NCI-H128 (cell line): ENCODE measurements around the gene FBXW2.
"Not testable (repeated sequence)": the region's sequence is repeated elsewhere in the genome, so short reads cannot be mapped to it uniquely, and the experiment has no call there.

Source experiments
- DNase-seq: peaks from one replicate; lab custom pipeline; 2025; ENCODE audit not compliant: unreplicated experiment; lab: John Stamatoyannopoulos, UW

Gene FBXW2

DNA sequence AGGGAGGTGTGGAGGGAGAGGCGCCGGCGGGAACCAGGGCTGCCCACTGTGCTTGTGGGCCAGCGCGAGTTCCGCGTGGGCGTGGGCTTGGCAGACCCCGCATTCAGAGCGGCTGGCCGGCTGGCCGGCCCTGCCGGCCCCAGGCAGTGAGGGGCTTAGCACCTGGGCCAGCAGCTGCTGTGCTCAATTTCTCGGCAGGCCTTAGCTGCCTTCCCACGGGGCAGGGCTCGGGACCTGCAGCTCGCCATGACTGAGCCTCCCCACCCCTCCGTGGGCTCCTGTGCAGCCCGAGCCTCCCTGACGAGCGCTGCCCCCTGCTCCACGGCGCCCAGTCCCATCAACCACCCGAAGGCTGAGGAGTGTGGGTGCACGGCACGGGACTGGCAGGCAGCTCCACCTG is 46.9 kb downstream of the FBXW2 start:
- not testable (repeated sequence) for DNase-seq

DNA sequence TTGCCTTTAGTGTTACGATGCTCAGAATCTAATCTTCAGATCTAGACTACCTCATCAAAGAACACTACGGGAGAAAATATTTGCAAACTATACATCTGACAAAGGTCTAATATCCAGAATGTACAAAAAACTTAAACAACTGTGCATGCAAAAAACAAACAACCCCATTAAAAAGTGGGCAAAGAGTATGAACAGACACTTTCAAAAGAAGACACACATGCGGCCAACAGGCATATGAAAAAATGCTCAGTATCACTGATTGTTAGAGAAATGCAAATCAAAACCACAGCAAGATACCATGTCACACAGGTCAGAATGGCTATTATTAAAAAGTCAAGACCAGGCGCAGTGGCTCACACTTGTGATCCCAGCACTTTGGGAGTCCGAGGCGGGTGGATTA is 47.9 kb downstream of the FBXW2 start:
- no peak for DNase-seq

DNA sequence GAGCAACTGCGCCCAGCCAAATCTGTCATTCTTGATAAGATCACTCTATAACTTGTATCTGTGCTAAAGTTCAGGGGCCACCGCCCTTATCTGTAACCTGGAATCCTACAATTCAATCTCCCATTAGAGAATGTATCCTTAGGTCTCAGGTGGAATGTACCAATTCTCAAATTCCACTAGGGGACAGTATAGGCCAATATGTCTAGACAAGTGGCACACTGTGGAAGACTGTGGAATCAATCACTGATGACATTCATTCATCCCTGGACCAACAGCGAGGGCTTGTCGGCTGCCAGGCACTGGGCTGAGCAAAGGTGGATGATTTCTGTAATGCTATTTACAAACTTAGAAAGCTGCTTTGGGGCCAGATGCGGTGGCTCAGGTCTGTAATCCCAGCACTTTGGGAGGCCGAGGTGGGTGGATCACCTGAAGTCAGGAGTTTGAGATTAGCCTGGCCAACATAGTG is 50.2 kb downstream of the FBXW2 start:
- DNase-seq = no peak

DNA sequence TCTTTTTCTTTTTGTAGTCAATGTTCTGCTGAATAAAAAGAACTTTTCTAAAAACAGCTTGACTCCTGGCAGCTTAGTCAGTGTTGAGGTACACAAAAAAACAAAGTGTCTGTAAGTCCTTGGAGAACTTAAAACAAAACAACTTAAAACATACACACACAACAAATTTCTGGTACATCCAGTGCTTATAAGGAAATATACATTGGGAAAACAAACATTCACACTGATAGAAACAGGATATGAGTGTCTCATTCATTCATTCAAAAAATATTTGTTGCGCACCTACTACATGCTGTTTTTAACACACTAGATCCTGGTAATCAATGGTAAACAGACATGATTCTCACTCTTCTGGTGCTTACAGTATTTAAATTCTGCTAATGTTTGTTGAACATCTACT is 51.5 kb downstream of the FBXW2 start:
- DNase-seq = no peak

DNA sequence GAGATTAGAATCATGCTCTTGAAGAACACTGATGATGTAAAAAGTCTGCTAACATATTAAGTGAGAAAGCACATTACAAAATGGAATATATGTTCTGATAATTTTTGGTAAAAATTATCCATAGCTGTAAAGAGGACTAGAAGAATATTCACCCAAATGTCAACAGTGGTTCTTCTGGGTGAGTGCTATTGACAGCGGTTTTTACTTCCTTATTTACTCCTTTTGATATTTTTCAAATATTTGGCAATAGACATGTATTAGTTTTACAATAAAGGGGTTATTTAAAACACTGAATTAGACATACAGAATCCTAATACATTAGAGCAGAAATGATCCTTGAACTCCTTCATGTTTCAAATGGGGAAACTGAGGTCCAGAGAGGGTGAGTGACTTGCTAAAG is 52.0 kb downstream of the FBXW2 start:
- no peak for DNase-seq

DNA sequence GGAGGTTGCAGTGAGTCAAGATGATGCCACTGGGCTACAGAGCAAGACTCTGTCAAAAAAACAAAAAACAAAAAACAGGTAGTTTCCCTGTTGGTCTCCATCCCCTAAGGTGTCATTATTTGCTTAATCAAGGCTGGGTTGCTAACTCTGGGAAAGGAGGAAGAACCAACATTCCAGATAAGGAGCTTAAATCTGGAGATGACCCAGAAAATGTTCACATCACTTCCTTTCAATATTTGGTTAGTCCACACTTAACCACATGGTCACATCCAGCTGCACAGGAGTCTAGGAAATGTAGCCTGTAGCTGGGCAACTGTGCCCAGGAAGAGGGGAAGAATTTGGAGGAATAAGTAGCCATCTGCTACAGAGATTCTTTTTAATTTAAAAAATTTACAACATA is 53.1 kb downstream of the FBXW2 start:
- DNase-seq = no peak

DNA sequence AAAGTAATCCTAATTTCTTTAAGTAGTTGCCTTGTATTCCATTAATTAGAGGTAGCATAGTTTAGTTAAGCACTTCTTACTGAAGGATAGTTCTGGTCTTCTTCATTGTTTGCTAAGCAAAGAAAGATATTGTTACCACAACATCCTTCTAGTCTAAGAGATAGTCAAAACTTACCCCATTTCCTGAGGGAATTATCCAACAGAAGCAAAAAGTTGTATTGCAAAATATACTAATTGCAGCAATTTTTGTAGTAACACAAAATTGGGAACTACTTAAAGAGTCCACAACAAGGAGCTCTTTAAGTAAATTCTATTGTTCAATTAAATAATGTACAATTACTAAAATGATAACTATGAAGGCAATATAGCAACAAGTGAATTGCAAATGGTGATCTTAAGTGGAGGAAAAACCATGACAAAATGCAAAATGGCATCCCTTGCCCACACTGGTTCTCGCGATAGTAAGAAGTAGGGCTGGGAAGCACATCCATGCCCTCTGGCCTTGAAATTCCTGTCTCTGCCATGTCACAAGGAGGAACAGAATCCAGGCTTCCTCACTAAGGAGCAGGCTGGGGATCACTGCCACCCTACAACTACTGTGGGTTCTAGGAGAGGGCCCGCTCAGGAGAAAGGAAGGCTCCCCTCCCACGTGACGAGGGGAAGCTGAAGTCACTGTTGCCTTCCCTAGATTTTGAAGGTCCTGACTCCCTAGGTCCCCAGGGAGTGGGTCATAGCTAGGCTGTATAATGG is 55.6 kb downstream of the FBXW2 start:
- DNase-seq = no peak

DNA sequence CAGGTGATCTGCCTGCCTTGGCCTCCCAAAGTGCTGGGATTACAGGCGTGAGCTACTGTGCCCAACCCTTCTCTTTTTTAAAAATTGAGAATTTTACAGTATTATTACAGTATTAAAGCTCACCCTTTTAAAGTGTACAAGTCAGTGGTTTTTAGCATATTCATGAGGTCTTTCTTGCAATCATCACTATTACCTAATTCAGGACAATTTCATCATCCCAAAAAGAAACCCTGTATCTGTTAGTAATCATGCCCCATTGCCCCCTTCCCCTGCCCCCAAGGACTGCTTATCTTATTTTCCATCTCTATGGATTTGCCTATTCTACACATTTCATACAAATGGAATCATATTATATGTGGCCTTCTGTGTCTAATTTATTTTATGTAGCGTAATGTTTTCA is 56.3 kb downstream of the FBXW2 start:
- no peak for DNase-seq

DNA sequence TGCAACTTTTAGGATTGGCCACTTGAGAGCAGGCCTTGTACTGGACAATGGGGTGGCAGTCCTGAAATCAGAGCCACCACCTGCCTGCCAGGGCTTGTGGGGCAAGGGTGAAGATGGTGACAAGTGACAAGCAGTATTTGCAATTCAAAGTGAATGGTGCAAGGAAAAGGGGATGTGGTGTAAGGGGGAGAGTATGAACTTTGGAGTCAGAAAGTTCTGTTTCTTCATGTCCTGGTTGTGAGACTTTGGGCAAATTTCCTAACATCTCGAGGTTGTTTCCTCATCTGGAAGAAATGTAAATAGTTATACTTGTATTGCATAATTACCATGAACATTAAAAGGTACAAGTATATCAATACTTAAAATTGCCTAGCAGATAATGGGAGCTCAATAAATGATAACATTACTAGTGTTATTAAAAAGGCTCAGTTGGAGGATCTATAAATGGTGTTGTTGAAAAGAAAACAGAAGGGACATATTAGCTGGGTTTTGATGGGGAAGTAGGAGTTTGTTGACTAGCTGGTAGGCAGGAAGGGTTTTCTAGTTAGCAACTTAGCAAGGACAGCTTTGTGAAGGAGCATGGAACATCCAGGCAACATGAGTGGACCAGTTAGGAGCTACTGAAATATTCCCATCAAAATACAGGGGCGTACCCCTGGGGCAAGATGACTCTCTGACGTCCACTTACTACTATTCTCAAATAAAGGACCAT is 57.6 kb downstream of the FBXW2 start:
- DNase-seq = no peak

DNA sequence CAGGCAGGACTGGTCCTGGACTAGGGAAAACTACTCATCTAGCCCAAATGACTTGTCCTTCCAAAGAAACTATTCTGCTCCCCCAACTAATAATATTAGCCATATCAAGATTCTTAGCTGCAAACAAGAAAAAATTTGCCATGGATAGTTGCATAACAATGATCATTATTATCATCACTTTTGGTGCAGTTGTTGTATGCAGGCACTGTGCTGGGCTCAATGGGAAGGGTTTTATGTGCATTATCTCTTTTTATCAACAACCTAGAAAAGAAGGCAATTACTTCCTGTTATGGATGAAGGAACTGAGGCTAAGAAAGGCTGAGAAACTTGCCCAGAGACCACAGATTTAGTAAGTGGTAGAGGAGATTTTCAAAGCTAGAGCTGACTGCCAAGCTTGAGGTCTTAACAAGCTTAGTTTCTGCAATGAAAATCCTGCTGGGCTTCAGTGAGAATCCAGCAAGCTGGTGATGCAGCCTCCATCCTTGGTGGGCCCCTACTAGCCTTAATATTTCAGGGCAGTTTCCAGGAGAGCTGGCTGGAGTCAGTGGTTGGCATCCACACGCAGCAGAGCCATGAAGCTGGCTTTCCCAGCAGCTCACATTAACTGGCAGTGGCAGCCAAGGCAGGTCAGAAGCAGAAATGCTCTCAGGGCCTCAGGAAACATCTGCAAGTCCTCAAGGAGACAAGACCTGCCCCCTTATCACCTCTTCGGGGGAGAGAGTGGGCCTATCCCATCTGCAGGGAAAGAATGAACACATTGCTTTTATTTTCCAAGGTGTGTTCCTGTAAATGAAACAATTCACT is 58.4 kb downstream of the FBXW2 start:
- no peak for DNase-seq

DNA sequence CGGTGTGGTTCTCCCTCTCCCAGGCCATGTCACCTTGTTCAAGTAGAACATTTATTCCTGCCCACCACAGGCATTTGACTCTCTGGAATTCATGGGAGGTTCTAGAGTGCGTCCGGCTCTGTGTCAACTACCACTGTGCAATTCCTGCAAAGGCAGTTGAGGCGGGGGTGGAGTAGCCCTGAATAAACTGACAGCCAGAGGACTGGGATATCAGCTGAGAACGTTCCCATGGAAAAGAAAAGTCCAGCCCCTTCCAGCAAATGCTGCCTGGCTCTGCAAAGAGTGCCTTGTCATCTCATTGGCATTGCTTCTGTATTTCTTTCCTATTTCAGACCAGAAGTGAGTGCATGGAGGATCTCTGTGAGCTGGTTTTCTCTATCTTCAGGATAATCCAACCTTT is 60.0 kb downstream of the FBXW2 start:
- no peak for DNase-seq

DNA sequence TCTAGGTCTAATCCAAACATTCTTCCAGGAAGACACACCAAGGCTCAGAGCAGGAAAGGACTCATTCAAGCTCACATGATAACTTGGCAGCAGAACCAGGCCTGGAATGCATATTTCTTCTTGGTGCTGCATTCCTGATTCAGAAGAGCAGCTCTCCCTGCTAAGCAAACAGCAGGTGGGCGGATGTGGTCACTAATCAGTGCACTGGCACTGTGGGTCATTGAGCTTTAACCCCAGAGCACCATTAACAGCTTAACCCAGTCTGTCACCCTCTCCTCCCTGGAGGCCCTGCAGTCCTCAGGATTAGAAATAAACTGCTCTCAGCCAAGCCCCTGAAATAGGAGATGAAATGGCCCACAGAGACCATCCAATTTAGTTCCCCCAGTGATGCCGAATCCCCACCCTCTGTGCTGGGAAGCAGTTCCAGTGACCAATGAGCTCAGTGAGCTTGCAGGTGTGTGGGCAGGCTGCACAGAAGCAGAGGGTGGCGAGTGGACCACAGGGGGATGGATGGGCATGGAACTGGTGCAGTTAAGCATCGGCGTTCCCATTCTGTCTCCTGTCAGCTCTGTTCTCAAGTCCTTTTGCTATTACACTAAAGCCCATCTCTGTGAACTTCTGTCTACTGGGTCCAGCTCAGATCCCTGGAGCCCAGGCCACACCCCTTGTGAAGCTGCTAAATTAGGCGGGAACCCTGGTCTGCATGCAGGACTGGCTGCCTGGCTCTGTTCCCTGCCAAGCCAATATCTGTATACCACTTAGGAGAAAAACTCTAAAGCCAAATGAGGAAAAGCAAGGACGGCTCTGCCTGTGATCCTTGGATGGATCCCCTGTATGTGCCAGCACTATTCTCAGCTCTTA is 62.3 kb downstream of the FBXW2 start:
- DNase-seq = no peak

DNA sequence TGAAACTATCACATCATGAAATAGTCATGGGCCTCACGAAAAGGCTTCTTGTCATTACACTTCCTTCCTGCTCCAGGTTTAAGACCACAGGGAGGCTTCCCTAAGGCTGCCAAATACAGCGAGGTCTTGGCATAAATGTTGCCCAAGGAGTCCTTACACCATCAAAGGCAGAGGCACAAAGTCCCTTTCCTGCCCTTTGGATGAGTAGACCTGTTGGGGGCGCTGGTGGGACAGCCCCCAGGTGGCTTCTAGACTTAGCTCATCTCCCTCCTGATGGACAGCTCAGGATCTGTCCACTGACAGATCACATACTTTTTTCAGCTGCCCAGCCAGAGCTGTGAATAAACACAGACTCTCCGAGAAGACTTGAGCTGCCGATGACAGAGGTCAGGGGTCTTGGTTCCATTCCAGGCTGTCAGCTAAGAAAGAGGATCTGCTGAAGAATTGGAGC is 63.4 kb downstream of the FBXW2 start:
- DNase-seq = no peak

DNA sequence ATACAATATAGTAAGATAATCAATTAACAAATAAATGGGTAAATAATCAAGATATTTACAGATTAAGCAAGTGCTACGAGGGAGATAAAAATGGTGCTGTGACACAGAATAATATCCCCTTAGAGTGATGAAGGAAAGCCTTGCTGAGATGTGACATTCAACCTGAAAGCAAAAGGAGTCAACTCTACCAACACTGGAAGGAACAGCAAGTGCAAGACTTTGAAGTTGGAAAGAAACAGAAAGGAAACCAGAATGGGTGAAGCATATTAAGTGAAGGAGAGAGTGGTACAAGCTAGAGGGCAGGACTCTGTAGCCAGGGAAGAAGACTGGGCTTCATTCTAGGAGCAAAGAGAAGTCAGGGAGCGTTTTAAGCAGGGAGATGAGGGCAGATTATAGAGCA is 66.7 kb downstream of the FBXW2 start:
- DNase-seq = no peak

DNA sequence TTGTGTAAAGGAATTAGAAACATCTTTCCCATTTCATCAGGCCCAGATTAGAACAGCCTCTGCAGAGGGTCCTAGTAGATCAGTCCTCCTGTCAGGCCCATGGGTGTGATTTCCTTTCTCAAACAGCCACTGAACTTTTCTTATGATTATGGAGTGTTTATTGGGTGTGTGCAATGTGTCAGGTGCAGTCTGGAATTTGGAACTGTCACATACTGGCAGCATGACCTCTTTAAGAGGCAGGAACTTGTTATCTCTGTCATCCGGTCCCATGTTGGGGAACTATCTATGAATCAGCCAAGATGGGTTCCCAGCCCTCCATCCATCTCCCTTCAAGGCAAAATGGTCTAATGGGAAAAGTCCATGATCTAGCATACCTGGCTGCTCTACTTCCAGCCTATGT is 67.3 kb downstream of the FBXW2 start:
- no peak for DNase-seq

DNA sequence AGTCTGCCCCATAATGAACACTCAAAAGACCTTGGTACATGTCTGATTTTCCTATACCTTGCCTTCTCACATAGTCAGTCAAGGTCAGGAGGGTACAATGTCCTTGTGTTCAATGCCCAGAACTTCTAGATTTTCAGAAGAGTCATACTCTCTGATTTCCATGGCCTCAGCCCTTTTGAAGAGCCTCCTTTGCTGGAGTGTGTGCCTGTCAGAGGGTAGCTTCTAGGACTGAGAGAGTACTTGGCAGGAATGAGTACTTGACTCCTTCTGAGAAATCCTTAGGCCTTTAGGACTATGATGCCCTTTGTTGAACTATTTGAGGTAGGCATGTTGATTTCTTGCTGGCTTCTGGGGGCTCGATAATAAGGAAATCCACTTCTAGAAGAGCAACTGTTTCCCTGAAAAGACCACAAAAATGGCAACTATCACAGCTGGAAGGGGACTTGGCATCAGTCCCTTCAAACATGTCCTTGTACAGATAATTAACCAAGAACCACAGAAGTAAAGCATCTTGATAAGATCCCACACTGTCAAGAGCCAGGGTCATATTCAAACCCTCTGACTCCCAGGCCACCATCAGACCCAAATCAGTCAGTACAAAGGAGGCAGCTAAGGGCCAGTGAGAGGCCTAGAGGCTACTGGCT is 68.3 kb downstream of the FBXW2 start:
- DNase-seq = no peak

DNA sequence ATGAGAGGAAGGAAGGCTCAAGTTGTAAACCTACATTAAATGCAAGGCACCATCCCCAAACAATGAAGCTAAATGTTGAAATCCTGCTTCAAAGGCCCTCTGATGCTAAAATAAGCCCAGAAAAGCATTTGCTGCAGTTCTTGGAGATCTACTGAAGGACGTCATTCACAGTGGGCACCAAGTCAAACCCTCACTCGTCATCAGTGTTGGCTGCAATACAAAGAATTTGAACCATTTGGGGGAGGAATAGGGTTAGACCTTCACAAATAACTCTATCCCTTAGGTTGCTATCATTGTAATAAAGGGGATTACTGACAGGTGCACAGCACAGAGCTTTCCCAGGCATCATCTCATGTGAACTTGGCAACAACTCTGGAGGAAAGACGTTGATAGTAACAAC is 69.7 kb downstream of the FBXW2 start:
- DNase-seq = no peak

DNA sequence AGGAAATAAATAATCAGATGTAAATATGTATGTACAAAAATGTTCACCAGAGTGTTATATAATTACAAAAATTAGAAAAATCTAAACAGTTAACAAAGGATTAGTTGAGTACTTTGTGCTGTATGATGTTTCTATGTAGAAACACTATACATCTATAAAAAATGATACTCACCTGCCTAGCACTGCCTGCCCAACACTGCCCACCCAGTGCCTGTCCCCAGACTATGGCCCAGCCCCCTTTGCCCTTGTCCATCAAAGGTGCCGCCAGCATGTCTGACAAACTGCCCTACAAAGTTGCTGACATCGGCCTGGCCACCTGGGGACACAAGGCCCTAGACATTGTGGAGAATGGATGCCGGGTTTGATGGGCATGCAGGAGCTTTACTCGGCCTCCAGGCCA is 72.8 kb downstream of the FBXW2 start:
- DNase-seq = no peak

DNA sequence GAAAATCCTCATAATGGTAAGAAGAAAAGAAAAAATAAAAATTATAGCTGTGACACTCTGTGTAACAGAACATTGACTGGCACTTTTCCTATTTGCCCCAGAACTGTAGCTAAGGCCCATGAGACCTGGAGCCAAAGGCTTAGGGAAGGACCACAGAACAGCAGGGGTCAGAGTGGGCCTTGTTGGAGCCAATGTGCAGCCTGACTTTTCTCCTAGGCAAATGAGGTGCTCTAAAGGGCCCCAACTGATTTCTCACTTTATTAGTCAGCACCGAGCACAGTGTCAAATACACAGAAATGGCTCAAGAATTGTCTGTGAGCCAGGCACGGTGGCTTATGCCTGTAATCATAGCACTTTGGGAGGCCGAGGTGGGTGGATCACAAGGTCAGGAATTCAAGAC is 74.9 kb downstream of the FBXW2 start:
- no peak for DNase-seq

DNA sequence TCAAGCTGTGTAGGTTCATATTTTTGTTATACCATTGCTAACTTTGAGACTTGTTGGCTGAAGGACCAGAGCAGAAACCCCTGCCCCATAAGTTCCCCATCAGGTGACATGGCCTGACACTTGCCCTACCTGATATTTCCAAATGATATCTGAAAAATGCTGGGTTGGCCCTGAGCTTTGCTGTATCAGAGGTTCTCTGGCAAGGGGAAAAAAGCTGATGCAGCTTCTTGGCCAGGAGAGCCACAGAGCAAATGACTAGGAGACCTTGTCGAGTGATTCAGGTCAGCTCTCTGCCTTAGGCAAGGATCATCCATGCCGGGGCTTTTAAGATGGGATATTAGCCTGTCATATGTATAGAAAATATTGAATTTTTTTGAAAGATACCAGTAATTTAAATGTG is 76.0 kb downstream of the FBXW2 start:
- DNase-seq = no peak
